ENCODE results near the gene INPP5B. TPM values are rescaled to one million over a fixed set of nuclear protein-coding genes. Genes with fewer than 3 reads are reported as not detected.

INPP5B gene
- total RNA-seq, 4 donors from 2014 or later: 6.2 to 20.4 (median 13.7) TPM

- intact Hi-C loops (cut with DNase I): no loop called here
- 70 to 100% methylated on average over 1 to 2 of the region's 3 CpGs for WGBS, 2 donors
- no peaks in the 10 kb centered on the region for H3K27me3 ChIP-seq
- H3K9me3 ChIP-seq: no peaks in the 10 kb centered on the region
- no peaks in the 10 kb centered on the region for H3K4me1 ChIP-seq
- no peak for DNase-seq
- H3K27ac ChIP-seq: no peak overlapping the region
- TF ChIP-seq POLR2A (IDR thresholded peaks at IDR 0.05) (no peak), CTCF (IDR thresholded peaks at IDR 0.05) (no peak)
- peaks cover 0 to 19% (median 0%) of the 10 kb centered on the region in 3 donors for H3K36me3 ChIP-seq
- H3K4me3 ChIP-seq: no peak overlapping the region
These were observed 5.9 kb upstream of the INPP5B start for GRCh38 chr1:37952738-37953137.

GRCh38 chr1:37951783-37952624 is 5.2 kb upstream of the INPP5B start:
- H3K27me3 ChIP-seq: no peaks in the 10 kb centered on the region
- H3K9me3 ChIP-seq: no peaks in the 10 kb centered on the region
- no peak overlapping the region for H3K27ac ChIP-seq
- TF ChIP-seq CTCF (IDR thresholded peaks at IDR 0.05) (no peak), POLR2A (IDR thresholded peaks at IDR 0.05) (no peak)
- H3K4me1 ChIP-seq: peaks cover 0 to 6% (median 0%) of the 10 kb centered on the region in 3 donors
- peaks cover 0 to 12% (median 0%) of the 10 kb centered on the region in 3 donors for H3K36me3 ChIP-seq
- DNase-seq: no peak
- WGBS, 2 donors: 68 to 86% methylated on average over 2 to 4 of the region's 4 CpGs
- intact Hi-C loops (cut with DNase I): no loop called here
- no peak overlapping the region for H3K4me3 ChIP-seq

- DNase-seq: no peak
These were observed 4.4 kb upstream of the INPP5B start for GRCh38 chr1:37951041-37951782.

GRCh38 chr1:37949524-37950152 is 2.8 kb upstream of the INPP5B start:
- DNase-seq: no peak
- 50 to 100% methylated on average over 1 to 6 of the region's 6 CpGs for WGBS, 2 donors
- Histone ChIP-seq H3K36me3 (no peaks in the 10 kb centered on the region), H3K27ac (no peak overlapping the region), H3K4me3 (no peak overlapping the region), H3K9me3 (no peaks in the 10 kb centered on the region), H3K4me1 (peaks cover 3 to 26% (median 6%) of the 10 kb centered on the region in 3 donors), H3K27me3 (no peaks in the 10 kb centered on the region)
- TF ChIP-seq POLR2A (IDR thresholded peaks at IDR 0.05): no peak
- no peak for TF ChIP-seq CTCF (IDR thresholded peaks at IDR 0.05)
- intact Hi-C loops (cut with DNase I): no loop called here

More at GRCh38 chr1:37951041-37951782, 4.4 kb upstream of the INPP5B start:
- peaks cover 0 to 4% (median 0%) of the 10 kb centered on the region in 3 donors for H3K36me3 ChIP-seq
- H3K27me3 ChIP-seq: no peaks in the 10 kb centered on the region
- TF ChIP-seq CTCF (IDR thresholded peaks at IDR 0.05) (no peak), POLR2A (IDR thresholded peaks at IDR 0.05) (no peak)
- no peak overlapping the region for H3K27ac ChIP-seq
- H3K9me3 ChIP-seq: no peaks in the 10 kb centered on the region
- peaks cover 0 to 11% (median 0%) of the 10 kb centered on the region in 3 donors for H3K4me1 ChIP-seq
- WGBS, 2 donors: 70 to 76% methylated on average over 7 to 9 of the region's 11 CpGs
- no peak overlapping the region for H3K4me3 ChIP-seq
- intact Hi-C loops (cut with DNase I): no loop called here
